T-helper 2 cell (primary cell): Measurements from ENCODE around the gene PSG2.
"Not testable (repeated sequence)": the region's sequence is repeated elsewhere in the genome, so short reads cannot be mapped to it uniquely, and the experiment has no call there.

ENCODE experiments used
- DNase-seq, 5 experiments: peaks; one replicate each; pipeline versions ENCODE4 v3.0.0 to v3.0.0-alpha.2; 2012 to 2022
- total RNA-seq, 2 donors: gene quantifications; one replicate each; lab custom pipeline; 2026; lab: John Stamatoyannopoulos, UW

Gene PSG2
- total RNA-seq, result 0 reads per million in 2 donors

DNA sequence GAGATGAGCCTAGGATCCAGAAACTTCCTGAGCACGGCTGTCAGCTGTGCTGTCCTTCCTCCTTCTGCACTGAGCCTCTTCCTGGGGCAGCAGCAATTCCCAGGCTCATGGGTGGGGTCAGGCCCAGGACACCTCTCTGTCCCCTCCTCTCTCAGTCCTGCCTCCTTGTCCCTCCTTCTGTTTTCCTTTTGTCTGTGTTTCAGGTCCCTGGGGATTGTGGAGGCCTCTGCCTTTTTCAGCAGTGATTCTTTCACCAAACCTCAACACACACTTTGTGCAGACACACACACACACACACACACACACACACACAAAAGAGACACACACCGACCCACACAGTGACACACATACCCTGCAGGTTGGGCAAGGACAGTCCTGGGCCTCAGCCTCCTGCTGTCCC is at the start of gene PSG2:
PSG2 (minus strand) TSS at position 101 of the 400 bp plus-strand sequence. CDS start 132 bp downstream, outside the sequence.
- DNase-seq, result not testable (repeated sequence)

DNA sequence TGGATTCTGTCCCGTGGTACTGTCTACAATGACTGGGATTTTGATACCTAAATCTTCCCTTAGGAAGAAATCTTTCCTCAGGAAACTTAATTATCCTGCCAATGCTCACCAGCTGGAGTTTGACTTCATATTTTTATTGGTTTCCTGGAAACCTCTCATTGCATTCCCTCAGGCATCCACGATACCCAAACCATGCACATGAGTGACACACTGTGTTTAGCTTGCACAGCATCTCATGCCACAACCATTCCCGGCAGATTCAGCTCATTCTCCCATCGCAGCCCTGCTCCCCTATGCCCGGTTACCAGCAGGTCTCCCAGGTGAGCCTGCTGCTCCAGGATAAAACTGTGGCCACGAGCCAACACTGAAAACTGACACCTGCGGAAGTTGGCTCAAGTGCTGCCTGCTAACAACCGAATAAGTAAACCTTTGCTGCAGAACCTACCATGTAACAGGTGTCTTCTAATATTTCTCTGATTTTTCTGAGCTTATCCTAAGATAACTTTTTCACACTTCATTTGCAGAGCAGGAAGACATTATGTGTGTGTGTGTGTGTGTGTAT is 48.9 kb upstream of the PSG2 start:
- not testable (repeated sequence) for DNase-seq

DNA sequence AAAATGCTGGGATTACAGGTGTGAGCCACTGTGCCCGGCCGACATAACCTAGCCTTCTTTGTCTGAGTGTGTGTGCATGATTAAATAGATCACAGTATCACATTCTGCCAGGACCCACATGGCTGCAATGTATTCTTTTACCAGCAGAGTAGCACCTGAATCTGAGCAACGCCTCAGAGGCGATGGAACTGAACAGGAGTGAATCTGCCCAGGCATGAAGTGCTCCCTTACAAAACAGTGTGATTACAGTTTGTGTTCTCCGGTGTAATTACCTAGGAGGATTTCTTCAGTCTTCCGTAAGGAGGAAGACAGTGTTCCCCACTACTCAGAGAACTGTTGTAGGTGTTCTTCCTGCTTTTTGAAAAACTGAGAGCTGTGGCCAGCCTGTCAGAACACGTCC is 46.7 kb upstream of the PSG2 start:
- not testable (repeated sequence) for DNase-seq

DNA sequence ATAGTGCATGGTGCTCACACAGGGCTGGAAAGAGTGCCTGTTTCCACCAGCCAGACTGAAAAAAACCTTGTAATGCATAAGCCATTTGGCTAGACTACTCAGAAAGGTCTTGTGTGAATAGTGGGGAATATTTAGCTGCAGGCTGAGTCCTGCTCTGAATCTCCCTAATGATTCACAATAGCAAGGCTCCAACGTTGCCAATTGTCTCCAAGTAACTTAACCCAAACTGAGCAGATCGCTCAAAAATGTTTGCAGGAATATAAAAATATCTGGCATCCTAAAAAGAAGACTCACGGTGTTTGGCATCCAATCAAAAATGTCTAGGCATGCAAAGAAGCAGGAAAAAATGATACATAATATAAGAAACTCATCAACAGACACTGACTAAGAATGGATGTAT is 44.8 kb upstream of the PSG2 start:
- DNase-seq, result not testable (repeated sequence)

DNA sequence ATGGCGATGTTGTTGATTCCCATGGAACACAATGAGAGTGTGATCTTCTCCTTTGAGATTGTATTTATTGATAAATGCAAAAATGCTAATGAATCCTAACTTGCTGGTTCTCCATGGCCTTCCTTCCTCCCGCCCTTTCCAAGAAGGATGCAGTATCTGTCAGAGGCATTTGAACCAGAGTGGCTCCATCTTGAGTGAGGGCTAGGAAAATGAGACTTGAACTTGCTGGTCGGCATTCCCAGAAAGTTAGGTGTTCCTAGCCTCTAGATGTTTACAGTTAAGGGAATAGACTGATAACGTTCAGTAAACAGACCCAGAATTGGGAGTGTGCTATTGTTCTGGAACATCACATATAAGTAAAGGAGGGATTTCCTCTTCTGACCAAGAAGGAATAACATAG is 44.2 kb upstream of the PSG2 start:
- no peak for DNase-seq

DNA sequence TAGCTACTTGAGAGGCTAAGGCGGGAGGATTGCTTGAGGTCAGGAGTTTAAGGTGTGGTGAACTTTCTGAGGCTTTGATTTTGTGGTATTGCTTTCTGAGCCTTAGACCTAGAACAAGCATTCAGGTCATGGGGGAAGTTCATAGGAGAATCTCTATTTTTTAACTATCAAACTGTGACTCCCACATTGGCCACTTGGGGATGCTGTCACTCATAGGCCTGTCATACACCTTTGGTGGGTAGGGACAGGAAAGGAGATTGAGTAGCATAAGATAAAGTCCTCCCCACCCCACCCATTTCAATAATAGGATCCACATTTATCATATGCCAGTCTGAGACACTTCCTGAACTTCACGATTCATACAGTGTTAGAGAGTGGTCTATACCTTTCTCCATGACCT is 41.9 kb upstream of the PSG2 start:
- no peak for DNase-seq

DNA sequence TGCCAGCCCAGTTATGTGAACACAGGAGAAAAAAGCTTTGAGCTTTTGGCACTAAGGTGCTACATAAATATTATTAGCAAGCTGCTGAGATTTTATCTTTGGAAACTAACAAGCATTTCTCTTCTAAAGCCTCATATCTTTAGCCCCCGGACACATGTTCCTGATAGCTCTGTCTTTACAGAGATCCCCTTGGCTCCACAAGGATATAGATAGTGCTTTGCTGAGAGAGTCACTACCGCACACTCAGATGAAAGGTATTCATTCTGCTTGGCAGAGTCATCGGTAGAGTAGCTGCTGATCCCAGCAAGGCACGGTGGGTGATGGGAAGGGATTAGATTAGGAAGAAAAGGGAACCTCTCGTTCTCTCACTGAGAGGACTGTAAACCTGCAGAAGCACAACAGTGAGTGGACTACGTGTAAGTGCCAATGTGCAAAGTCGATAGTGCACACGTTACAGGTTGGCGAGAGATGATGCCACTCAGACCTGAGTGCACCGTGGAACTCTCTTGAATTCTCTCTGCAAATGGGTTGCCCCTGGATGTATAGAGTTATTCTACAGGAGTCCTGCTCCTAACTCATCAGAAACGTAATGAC is 38.0 kb upstream of the PSG2 start:
- not testable (repeated sequence) for DNase-seq

DNA sequence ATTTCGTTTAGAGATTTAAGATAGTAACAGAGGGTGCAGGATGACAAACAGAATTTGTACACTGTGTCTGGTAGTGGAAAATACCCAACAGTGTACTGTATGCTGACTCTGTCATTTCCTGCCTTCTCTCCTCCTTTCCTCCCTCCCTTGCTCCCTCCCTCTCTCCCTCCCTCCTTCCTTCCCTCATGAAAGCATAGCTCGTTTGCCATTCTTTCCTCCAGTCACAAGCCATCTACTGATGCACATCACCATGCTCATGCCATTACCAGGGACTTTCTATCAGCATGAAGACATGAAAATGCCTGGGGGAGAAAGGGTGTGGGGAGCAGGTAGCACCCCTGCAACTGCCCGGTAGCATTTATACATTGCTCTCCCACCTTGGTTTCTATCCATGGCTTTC is 37.0 kb upstream of the PSG2 start:
- not testable (repeated sequence) for DNase-seq

DNA sequence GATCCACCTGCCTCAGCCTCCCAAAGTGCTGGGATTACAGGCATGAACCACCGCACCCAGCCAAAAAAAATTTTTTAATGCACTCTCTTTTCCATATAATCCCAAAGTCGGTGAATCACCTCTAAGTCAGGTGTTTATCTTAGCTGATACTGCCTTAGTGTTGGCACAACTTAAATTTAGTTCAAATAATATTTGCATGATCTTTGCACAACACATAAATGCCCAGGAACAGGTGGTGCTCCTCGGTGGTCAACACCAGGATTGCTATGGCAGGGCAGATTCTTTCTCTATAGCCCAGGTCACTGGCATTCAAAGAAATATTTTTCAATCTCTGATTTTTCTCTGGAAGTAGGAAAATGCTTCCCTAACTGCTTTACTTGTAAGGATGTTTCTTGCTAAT is 33.9 kb upstream of the PSG2 start:
- DNase-seq, result not testable (repeated sequence)

DNA sequence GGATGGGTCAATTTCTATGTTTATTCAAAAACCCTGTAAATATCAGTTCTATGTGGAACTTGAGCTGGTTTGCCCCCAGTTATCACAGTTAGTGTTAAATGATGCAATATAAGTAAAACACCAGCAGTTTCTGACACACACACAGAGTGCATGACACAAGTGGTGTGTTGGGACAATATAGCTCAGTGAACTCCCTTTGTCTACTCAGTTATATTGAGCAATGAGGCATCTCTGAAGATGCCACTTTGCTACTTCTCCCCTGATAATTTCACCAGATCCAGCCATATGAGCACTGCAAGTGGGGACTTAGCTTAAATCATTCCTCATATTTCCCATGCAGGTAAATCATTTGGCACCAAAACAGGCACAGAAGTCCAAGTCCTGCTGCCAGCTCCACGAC is 33.0 kb upstream of the PSG2 start:
- not testable (repeated sequence) for DNase-seq

DNA sequence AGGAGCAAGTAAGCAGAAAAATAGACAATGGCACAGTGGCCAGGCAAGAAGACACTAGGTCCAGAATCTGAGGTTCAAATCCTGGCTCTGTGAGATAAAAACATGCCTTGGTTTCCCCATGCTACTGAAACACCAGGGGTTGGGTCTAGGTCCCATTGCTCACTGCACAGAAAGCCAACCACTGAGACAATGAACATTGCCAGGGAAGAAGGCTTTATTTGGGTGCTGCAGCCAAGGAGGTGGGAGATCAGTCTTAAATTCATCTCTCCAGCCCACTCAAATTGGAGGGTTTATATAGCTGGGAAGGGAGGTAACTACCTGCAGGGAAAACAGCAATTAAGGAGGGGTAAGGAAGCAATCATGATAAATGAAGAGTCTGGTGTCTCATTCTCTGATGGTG is 32.6 kb upstream of the PSG2 start:
- not testable (repeated sequence) for DNase-seq

DNA sequence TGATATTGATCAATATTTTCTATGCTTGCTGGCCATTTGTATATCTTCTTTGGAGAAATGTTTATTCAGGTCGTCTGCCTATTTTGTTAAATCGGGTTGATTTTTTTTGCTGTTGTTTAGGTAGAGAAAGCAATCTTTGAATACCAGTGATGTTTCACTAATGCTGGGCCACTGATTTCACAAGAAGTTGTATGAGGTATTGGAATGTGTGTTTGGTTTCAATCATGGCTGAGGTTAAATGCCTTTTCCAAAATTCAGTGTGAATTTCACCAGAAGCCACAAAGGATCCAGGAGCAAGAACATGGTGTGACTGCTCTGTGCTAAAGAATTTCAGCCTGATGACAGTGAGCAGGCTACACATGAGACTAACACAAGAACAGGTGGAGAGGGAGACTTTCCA is 32.1 kb upstream of the PSG2 start:
- not testable (repeated sequence) for DNase-seq

DNA sequence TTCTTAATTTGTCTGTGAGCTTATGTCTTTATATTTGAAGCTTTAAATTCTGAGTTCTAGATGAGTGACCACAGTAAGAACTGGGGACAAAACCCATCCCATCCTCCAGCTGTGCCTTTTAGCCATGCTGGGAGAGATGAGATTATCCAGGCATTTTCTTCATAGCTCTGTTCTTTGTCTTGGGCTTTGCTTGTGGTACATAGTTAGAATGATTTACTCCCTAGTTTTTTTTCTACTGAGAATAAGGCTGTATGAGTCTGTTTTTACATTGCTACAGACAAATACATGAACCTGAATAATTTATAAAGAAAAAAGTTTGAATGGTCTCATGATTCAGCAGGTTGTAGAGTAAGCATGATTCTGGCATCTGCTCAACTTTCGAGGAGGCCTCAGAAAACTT is 24.9 kb upstream of the PSG2 start:
- DNase-seq, result not testable (repeated sequence)

DNA sequence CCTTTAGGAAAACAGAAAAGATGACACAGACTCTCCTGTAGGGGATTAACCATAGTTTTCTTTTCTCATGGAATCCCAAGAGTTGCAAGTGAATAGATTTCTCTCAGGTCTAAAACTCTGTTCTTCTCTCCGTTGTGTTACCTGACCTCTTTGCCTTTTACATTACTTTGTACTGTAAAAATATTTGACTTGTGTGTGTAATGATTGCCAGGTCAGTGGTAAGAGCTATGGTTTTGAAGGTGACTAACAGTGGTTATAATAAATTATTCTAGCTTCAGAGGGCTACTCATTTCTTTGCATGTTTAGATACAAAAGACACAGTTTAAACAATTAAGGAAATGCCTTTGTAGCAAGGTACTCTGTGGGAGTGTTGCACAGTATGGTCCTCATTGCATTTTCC is 23.0 kb upstream of the PSG2 start:
- DNase-seq, result no peak

DNA sequence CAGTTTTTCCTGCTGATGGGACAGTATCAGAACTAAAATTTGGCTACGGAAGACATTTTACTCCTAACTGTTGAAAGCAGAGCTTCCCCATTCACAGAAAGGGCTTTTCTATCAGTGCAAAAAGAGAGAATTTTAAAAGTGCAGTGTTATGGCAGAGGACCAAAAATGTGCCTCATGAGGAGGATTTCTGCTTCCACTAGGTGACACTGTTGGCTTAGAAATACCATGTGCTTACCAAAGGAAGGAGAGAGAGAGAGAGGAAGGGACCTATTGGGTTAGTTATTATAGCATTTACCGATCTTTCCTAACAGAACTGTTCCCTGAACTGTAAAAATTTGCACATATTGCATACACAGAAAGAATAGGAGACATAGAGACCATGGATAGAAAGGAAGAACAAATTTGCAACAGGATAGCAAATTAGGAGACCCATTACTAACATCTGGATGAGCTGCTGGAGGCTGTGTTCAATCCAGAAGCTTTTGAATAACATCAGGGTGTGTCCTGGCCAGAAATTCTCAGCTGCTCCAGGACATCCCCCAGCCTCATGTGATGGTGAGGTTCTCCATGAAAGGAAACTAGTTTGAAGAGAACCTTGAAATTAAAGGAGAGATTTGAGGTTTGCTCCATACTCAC is 21.8 kb upstream of the PSG2 start:
- not testable (repeated sequence) for DNase-seq

DNA sequence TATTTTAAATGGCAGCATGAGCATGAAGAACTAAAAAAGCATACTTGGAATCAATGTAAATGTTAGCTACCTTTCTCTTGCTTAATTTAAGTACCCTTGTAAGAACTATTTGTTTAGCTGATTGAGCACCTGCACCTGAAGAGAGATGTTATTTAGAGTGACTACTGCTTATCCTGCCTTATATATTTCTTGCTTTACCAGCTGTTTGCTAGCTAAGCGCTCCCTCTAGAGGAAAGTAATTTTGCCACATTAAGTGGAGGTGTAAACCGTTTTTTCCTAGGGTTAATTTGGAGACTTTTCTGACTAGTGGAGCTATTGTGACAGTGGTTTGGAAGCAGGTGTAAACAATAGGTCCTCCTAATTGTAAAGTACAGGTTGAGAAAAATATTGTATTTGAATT is 19.4 kb upstream of the PSG2 start:
- DNase-seq, result no peak

DNA sequence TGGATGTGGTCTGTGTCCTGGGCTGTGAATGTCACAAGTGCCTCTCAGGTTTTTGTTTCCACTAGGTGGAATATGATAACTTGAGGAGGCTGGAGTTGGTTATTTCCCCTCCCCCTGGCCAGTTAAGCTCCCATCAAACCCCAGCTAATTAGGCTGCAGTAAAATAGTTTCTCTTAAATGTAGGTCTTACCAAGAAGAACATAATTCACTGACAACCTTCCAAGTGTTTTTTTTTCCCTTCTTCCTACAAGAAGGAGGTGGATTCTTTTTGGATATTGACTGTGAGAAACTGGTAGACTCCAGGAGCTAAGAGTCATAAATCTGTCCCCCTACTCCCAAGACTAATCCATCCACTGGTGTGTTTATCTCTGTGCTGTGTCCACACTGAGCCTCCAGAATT is 15.9 kb upstream of the PSG2 start:
- DNase-seq, result not testable (repeated sequence)

DNA sequence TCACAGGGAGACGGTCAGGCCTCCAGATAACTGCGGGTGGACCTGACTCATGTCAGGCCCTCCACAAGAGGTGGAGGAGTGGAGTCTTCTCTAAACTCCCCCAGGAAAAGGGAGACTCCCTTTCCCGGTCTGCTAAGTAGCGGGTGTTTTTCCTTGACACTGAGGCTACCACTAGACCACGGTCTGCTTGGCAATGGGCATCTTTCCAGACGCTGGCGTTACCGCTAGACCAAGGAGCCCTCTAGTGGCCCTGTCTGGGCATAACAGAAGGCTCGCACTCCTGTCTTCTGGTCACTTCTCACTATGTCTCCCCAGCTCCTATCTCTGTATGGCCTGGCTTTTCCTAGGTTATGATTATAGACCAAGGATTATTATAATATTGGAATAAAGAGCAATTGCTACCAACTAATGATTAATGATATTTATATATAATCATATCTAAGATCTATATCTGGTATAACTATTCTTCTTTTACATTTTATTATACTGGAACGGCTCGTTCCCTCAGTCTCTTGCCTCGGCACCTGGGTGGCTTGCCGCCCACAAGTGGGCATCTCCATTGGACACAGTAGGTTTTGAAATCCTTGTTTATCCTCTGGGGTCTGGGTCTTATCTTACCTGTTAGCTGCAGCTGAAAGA is 5.3 kb upstream of the PSG2 start:
- peak in 1 of 5 experiments; percentile 6 for DNase-seq

DNA sequence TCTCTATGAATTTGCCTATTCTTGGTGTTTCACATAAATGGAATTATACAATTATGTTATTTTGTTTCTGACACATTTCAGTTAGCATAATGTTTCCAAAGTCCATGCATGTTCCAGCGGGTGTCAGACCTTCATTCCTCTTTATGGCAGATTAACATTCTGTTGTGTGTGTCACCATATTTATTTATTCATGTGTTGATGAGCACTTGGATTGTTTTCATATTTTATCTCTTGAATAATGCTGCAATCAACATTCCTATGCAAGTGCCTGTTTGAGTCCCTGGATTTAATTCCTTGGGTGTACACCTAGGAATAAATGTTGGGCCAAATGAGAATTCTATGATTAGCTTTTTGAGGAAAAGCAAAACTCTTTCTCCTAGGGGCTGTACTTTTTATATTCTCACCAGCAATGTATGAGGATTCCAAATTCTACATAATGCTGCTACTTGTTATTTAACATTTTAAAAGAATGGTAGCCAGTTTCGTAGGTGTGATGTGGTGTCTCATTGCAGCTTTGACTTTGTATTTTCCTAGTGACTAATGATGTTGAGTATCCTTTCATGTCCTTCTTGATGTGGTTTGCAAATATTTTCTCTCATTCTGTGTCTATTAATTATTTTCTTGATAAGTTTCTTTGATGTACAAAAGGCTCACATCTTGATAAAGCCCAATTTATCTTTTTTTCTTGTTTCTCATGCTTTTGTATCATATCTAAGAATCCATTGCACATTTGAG is 3.5 kb upstream of the PSG2 start:
- DNase-seq, result not testable (repeated sequence)

DNA sequence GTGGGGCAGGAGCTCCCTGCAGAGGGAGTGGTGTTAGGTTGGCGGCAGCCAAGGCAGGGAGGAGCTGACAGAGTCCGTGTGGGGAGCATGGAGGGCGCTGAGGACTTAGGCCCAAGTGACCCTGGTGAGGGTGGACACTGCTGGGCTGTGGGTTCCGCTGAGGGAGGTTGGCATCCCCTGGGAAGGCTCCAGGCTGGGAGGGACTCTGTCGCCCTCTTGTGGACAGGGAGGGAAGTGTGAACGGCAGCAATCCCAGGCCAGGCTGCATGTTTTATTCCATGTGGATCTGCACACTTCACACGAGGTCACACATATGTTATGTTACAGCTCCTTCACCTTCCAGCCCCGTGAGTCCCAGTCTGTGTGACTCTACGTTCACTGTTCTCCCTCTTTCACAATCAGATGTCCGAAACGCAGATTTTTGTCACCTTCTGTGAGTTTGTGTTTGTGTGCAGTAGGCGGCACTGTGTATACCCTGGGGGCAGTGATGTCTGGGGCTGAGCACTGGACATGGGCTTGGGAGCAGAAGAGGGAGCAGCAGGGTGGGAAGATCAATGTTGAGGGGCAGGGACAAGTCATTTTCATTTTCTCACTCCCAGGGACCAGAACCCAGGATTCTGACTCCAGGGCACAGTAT is 1.8 kb upstream of the PSG2 start:
- DNase-seq, result not testable (repeated sequence)

DNA sequence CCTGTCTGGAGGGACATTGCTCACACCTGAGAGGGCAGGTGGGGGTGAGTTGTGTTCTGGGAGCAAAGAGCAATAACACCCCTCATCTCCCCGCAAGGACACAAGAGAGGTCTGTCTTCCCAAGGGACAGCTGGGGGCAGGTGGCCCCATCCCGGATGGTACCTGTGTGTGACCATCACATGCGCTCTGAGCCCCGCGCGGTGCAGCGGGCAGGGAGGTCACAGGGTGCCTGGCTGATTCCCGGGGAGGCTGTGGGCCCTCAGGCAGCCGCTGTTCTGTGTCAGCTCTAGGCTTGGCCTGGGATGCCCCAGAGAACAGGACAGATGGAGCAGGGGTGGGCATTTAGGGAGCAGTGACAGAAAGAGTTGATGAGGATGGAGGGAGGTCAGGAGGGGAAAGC is 1.2 kb upstream of the PSG2 start:
- DNase-seq, result not testable (repeated sequence)

DNA sequence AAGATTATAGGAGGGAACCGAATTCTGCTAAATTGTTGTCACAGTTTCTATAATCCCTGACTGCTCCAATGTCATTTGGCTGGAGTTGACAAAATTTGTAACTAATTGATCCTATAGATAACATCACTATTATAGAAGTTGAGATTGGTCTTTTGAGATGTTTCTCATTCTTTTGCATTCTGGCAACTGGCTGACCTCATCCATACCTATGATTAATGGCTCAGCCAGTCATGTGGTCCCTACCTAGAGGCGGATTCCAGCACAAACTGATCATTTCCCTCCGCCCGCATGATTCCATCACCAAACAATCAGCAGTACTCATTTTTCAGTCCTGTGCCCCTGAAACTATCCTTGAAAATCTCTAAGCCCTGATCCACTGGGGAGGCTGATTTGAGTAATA is 4.2 kb downstream of the PSG2 start:
- DNase-seq, result no peak

DNA sequence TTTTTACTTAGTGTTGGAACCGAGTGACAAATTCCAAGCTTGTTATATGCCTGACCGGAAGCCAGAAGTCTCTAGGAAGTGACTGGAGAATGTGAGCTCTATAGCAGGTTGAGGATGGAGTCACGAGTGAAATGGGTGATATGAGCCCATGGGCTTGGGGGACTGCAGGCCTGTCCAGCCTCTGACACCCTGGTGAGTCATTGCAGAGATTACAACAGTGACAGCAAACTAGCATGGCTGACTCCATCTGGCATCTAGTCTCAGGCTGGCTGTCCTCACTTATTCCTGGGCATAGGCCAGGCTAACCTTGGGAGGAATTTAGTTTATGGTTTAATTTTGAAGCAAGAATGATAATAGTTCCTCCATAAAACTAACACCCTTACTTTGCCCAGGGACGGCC is 4.6 kb downstream of the PSG2 start:
- DNase-seq, result not testable (repeated sequence)
